HG03159 (cell line): ENCODE results near the gene POU6F1.

ENCODE experiments used
- ATAC-seq: cut with Tn5 transposase; IDR thresholded peaks from one replicate; pipeline ENCODE4 v1.9.1; 2021; ENCODE audit warnings: mild to moderate bottlenecking, moderate library complexity; ENCODE audit not compliant: unreplicated experiment

Gene POU6F1

GRCh38 chr12:51171884-51172514, 45.9 kb downstream of the POU6F1 start:
- peak; percentile 2 for ATAC-seq

DNA sequence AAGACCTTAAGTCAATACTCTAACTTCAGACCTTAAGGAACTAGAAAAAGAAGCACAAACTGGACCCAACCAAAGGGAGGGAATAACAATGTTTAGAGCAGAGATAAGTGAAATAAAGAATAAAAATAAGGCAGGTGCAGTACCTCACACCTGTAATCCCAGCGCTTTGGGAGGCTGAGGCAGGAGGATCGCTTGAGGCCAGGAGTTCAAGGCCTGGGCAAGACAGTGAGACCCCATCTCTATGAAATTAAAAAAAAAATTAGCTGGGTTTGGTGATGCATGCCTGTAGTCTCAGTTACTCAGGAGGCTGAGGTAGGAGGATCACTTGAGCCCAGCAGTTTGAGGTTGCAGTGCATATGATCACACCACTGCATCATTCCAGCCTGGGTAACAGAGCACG, 54.1 kb downstream of the POU6F1 start:
- no peak for ATAC-seq

DNA sequence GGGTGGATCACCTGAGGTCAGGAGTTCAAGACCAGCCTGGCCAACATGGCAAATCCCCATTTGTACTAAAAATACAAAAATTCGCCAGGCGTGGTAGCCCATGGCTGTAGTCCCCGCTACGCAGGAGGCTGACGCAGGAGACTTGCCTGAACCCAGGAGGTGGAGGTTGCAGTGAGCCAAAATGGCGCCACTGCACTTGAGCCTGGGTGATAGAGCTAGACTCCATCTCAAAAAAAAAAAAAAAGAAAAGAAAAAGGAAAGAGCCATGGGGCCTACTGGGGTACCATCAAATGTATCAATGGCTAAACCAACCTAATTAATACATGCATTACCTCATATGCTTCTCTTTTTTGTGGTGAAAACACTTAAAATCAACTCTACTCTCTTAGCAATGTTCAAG, 55.6 kb downstream of the POU6F1 start:
- no peak for ATAC-seq

DNA sequence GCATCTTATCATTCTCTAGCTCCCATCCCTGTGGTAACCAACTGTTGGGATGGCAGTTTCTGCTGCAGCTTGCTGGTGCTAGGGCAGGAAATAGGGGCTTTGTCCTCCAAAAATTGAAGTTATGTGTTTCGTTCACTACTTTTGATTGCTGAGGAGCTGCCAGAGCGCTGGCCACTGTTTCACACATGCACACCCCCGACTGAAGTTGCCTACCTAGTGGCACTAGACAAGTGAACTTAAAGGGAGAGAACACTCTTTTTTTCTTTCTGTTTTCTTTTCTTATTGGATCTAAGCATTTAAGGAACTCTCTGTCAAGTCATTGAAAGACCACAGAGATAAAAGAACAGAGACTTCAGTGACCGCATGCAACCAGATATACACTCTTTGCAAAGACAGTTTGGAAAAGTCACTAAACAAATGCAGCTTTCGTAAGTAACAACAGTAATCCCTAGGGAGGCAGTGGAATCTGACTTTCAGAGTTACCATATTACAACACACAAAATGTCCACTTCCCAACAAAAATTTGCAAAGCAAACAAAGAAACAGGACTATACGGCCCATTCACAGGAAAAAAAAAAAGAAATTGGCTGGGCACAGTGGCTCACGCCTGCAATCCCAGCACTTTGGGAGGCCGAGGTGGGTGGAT, 56.9 kb downstream of the POU6F1 start:
- ATAC-seq, result no peak

DNA sequence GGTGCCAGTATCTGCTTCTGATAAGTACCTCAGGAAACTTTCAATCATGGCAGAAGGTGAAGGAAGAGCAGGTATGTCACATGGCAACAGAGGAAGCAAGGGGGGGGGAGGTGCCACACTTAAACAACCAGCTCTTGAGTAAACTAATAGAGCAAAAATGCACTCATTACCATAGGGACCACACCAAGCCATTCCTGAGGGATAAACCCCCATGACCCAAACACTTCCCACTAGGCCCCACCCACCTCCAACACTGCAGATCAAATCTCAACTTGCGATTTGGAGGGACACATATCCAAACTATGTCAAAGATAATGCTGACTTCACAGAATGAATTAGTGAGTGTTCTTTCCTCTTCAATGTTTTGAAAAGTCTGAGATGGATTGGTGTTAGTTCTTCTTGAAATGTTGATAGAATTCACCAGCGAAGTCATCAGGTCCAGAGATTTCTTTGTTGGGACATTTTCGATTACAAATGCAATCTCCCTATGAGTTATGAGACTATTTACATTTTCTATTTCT, 61.6 kb downstream of the POU6F1 start:
- ATAC-seq, result no peak

GRCh38 chr12:51152953-51153352, 64.9 kb downstream of the POU6F1 start:
- ATAC-seq, result no peak

- no peak for ATAC-seq
Observed at GRCh38 chr12:51150777-51151176, 67.1 kb downstream of the POU6F1 start.

DNA sequence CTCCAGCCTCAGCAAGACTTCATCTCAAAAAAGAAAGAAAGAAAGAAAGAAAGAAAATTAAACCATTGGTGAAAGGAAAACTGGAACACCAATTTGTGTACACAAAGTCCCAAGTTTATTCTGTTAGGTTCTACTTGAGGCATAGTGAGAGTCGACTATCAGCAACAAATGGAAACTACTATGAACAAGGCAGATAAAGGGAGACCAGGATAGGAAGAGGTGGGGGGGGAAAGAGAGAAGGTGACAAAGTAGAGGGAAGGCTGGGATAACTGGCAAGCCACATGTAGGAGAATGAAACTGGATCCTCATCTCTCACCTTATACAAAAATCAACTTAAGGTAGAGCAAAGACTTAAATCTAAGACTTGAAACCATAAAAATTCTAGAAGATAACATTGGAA, 70.6 kb downstream of the POU6F1 start:
- ATAC-seq, result no peak

DNA sequence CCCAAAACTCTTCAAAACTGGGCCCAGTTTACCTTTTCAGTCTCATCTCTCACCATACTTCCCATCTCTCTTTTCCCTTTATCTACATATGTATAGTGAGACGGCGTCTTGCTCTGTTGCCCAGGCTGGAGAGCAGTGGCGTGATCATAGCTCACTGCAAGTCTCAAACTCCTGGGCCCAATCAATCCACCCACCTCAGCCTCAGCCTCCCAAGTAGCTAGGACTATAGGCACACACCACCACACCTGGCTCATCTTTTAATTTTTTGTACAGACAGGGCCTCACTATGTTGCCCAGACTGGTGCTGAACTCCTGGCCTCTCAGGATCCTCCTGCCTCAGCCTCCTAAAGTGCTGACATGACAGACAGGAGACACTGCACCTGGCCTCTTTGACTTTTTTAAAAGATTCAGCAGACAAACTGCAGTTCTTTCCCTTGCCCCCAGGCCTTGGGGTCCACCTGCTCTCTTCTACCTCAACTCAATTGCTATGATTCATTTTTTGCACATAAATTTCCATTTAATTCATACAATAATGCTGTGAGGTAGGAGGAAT, 78.5 kb downstream of the POU6F1 start:
- no peak for ATAC-seq
